22Rv1 (cell line): ENCODE data around the gene S100A16.

Experiments used
- H3K27ac ChIP-seq: fragments of 450-650 bp; 2 replicates; pipeline ENCODE4 v1.5.1; 2017
- CTCF ChIP-seq: fragments of 450-650 bp; IDR thresholded peaks from 2 replicates; pipeline ENCODE4 v1.5.1; 2017; ENCODE audit warnings: mild to moderate bottlenecking
- ZFX ChIP-seq: fragments of 450-650 bp; IDR thresholded peaks from 2 replicates; pipeline ENCODE4 v1.6.1; 2017; ENCODE audit warnings: antibody characterized with exemption, borderline replicate concordance

The S100A16 gene

GRCh38 chr1:153573351-153573750, 39.6 kb downstream of the S100A16 start:
- TF ChIP-seq CTCF = no peak
- no peak for TF ChIP-seq ZFX
- H3K27ac ChIP-seq = no peak overlapping the region

- no peak for TF ChIP-seq ZFX
- peak; percentile 86 for TF ChIP-seq CTCF
- H3K27ac ChIP-seq = no peak overlapping the region
Observed at GRCh38 chr1:153572569-153573015, 40.3 kb downstream of the S100A16 start.

GRCh38 chr1:153571706-153572105, 41.2 kb downstream of the S100A16 start:
- TF ChIP-seq CTCF (no peak), ZFX (no peak)
- H3K27ac ChIP-seq = no peak overlapping the region

- H3K27ac ChIP-seq = no peak overlapping the region
- no peak for TF ChIP-seq CTCF
- no peak for TF ChIP-seq ZFX
Observed at GRCh38 chr1:153570874-153571273, 42.1 kb downstream of the S100A16 start.

- no peak overlapping the region for H3K27ac ChIP-seq
- no peak for TF ChIP-seq ZFX
- no peak for TF ChIP-seq CTCF
Observed at GRCh38 chr1:153569465-153569864, 43.5 kb downstream of the S100A16 start.

GRCh38 chr1:153568367-153569099, 44.4 kb downstream of the S100A16 start:
- peak overlapping the region; percentile 55; the same call in 1 of the 2 replicates for H3K27ac ChIP-seq
- TF ChIP-seq ZFX (no peak), CTCF (peak; percentile 99)

GRCh38 chr1:153567621-153568366, 45.1 kb downstream of the S100A16 start:
- peak overlapping the region; percentile 55; the same call in 1 of the 2 replicates for H3K27ac ChIP-seq
- TF ChIP-seq CTCF (no peak), ZFX (no peak)
